CD4-positive, alpha-beta T cell treated with Interleukin-17A for 1 hour (primary cell): ENCODE measurements around the gene OBP2B.
"Not testable (repeated sequence)": the region's sequence is repeated elsewhere in the genome, so short reads cannot be mapped to it uniquely, and the experiment has no call there.

Source experiments
- DNase-seq: peaks from one replicate; pipeline ENCODE4 v3.0.0-alpha.2; 2020

Gene OBP2B

GRCh38 chr9:133238272-133238850 is 29.3 kb upstream of the OBP2B start:
- peak; percentile 41 for DNase-seq

- DNase-seq: no peak
These were observed 28.1 kb upstream of the OBP2B start for GRCh38 chr9:133237035-133237731.

- DNase-seq: not testable (repeated sequence)
These were observed 27.4 kb upstream of the OBP2B start for GRCh38 chr9:133236291-133237034.

GRCh38 chr9:133235549-133236222 is 26.6 kb upstream of the OBP2B start:
- no peak for DNase-seq

- no peak for DNase-seq
These were observed 25.7 kb upstream of the OBP2B start for GRCh38 chr9:133234577-133235322.

- no peak for DNase-seq
These were observed 24.8 kb upstream of the OBP2B start for GRCh38 chr9:133233681-133234432.

- DNase-seq: not testable (repeated sequence)
These were observed 23.0 kb upstream of the OBP2B start for GRCh38 chr9:133231934-133232568.

GRCh38 chr9:133230514-133230913 is 21.5 kb upstream of the OBP2B start:
- DNase-seq: not testable (repeated sequence)

- DNase-seq: no peak
These were observed 21.0 kb upstream of the OBP2B start for GRCh38 chr9:133230093-133230492.

GRCh38 chr9:133228474-133229193 is 19.6 kb upstream of the OBP2B start:
- DNase-seq: not testable (repeated sequence)

GRCh38 chr9:133227996-133228395 is 18.9 kb upstream of the OBP2B start:
- DNase-seq: not testable (repeated sequence)

- DNase-seq: no peak
These were observed 18.3 kb upstream of the OBP2B start for GRCh38 chr9:133227242-133227860.

- DNase-seq: no peak
These were observed 17.4 kb upstream of the OBP2B start for GRCh38 chr9:133226219-133227171.

GRCh38 chr9:133225171-133226011 is 16.3 kb upstream of the OBP2B start:
- no peak for DNase-seq

- no peak for DNase-seq
These were observed 15.7 kb upstream of the OBP2B start for GRCh38 chr9:133224762-133225161.

GRCh38 chr9:133223159-133223756 is 14.2 kb upstream of the OBP2B start:
- DNase-seq: not testable (repeated sequence)

GRCh38 chr9:133221994-133222393 is 12.9 kb upstream of the OBP2B start:
- not testable (repeated sequence) for DNase-seq
